Neutrophil (primary cell): ENCODE data around the gene DNM2.

ENCODE experiments used
- H3K27ac ChIP-seq: fragments of 200-600 bp; sonication (generic); 2 replicates; pipeline ENCODE4 v1.5.1; 2016; ENCODE audit warnings: mild to moderate bottlenecking, moderate library complexity
- H3K27me3 ChIP-seq: fragments of 200-600 bp; sonication (generic); 2 replicates; pipeline ENCODE4 v1.6.0; 2016; ENCODE audit warnings: mild to moderate bottlenecking
- H3K36me3 ChIP-seq: fragments of 200-600 bp; sonication (generic); 2 replicates; pipeline ENCODE4 v1.5.1; 2017
- H3K4me1 ChIP-seq, 2 experiments: fragments of 200-600 bp in 1 of 2; sonication (generic) in 1 of 2; 1 replicate in 1 of 2; 2 replicates in 1 of 2; pipeline versions ENCODE4 v1.5.1 to v1.6.1; 2013 to 2016; ENCODE audit warnings: low read depth in 1 of 2, low read length in 1 of 2, mild to moderate bottlenecking in 1 of 2, moderate library complexity in 1 of 2; ENCODE audit not compliant: control insufficient read depth in 1 of 2, insufficient read depth in 1 of 2
- H3K4me3 ChIP-seq, 2 experiments: fragments of 200-600 bp in 1 of 2; sonication (generic) in 1 of 2; 1 replicate in 1 of 2; 2 replicates in 1 of 2; pipeline ENCODE4 v1.5.1; 2013 to 2016; ENCODE audit warnings: low read depth in 1 of 2, low read length in 1 of 2, mild to moderate bottlenecking in 1 of 2, moderate library complexity in 1 of 2
- H3K9me3 ChIP-seq: fragments of 200-600 bp; sonication (generic); 2 replicates; pipeline ENCODE4 v1.5.1; 2016
- CTCF ChIP-seq: fragments of 200-600 bp; sonication (generic); IDR thresholded peaks from 2 replicates; pipeline ENCODE4 v1.5.1; 2016; ENCODE audit warnings: antibody characterized with exemption

Gene DNM2

GRCh38 chr19:10682397-10683063, 35.3 kb upstream of the DNM2 start:
- H3K4me1 ChIP-seq, result no peaks in the 10 kb centered on the region
- no peak overlapping the region for H3K27ac ChIP-seq
- no peaks in the 10 kb centered on the region for H3K27me3 ChIP-seq
- no peak for TF ChIP-seq CTCF
- H3K36me3 ChIP-seq, result peaks cover 98% of the 10 kb centered on the region
- H3K4me3 ChIP-seq, result no peak overlapping the region
- H3K9me3 ChIP-seq, result no peaks in the 10 kb centered on the region

- Histone ChIP-seq H3K4me1 (no peaks in the 10 kb centered on the region), H3K9me3 (no peaks in the 10 kb centered on the region), H3K27me3 (no peaks in the 10 kb centered on the region), H3K4me3 (no peak overlapping the region), H3K27ac (no peak overlapping the region), H3K36me3 (peaks cover 98% of the 10 kb centered on the region)
- no peak for TF ChIP-seq CTCF
Observed at GRCh38 chr19:10683064-10683426, 34.8 kb upstream of the DNM2 start.

GRCh38 chr19:10683582-10683981, 34.3 kb upstream of the DNM2 start:
- no peaks in the 10 kb centered on the region for H3K27me3 ChIP-seq
- H3K36me3 ChIP-seq, result peaks cover 98% of the 10 kb centered on the region
- H3K27ac ChIP-seq, result no peak overlapping the region
- no peaks in the 10 kb centered on the region for H3K9me3 ChIP-seq
- no peak overlapping the region for H3K4me3 ChIP-seq
- no peak for TF ChIP-seq CTCF
- no peaks in the 10 kb centered on the region for H3K4me1 ChIP-seq

- H3K36me3 ChIP-seq, result peaks cover 98% of the 10 kb centered on the region
- TF ChIP-seq CTCF, result no peak
- no peaks in the 10 kb centered on the region for H3K9me3 ChIP-seq
Observed at GRCh38 chr19:10685210-10685609, 32.7 kb upstream of the DNM2 start.

GRCh38 chr19:10686193-10686592, 31.7 kb upstream of the DNM2 start:
- Histone ChIP-seq H3K9me3 (no peaks in the 10 kb centered on the region), H3K4me1 (no peaks in the 10 kb centered on the region), H3K36me3 (peaks cover 98% of the 10 kb centered on the region), H3K27me3 (no peaks in the 10 kb centered on the region), H3K27ac (no peak overlapping the region), H3K4me3 (no peak overlapping the region)
- TF ChIP-seq CTCF, result no peak

More at GRCh38 chr19:10685210-10685609, 32.7 kb upstream of the DNM2 start:
- no peak overlapping the region for H3K27ac ChIP-seq
- no peaks in the 10 kb centered on the region for H3K4me1 ChIP-seq
- H3K27me3 ChIP-seq, result no peaks in the 10 kb centered on the region
- H3K4me3 ChIP-seq, result no peak overlapping the region
